ENCODE results near the gene RNF19B. TPM values are rescaled to one million over a fixed set of nuclear protein-coding genes. Genes with fewer than 3 reads are reported as not detected.

The RNF19B gene
- total RNA-seq, 1 donor from 2014 or later = 33.2 TPM

GRCh38 chr1:32967888-32968568 is 3.4 kb upstream of the RNF19B start:
- H3K4me3 ChIP-seq (ENCODE audit: low read depth, low read length) = no peak overlapping the region
- TF ChIP-seq CTCF (conservative IDR thresholded peaks at IDR 0.05; ENCODE audit: low read depth, low read length) = no peak
- no peak for DNase-seq (ENCODE audit: low read depth)

- no peak for DNase-seq (ENCODE audit: low read depth)
- no peak for TF ChIP-seq CTCF (conservative IDR thresholded peaks at IDR 0.05; ENCODE audit: low read depth, low read length)
- no peak overlapping the region for H3K4me3 ChIP-seq (ENCODE audit: low read depth, low read length)
Observed at GRCh38 chr1:32966900-32967299, 2.3 kb upstream of the RNF19B start.

GRCh38 chr1:32965251-32965747 is 690 bp upstream of the RNF19B start:
- TF ChIP-seq CTCF (conservative IDR thresholded peaks at IDR 0.05; ENCODE audit: low read depth, low read length) = no peak
- no peak for DNase-seq (ENCODE audit: low read depth)
- peak overlapping the region; percentile 84 for H3K4me3 ChIP-seq (ENCODE audit: low read depth, low read length)

GRCh38 chr1:32963746-32964460 is 706 bp downstream of the RNF19B start:
- DNase-seq (ENCODE audit: low read depth) = no peak
- peak overlapping the region; percentile 84 for H3K4me3 ChIP-seq (ENCODE audit: low read depth, low read length)
- TF ChIP-seq CTCF (conservative IDR thresholded peaks at IDR 0.05; ENCODE audit: low read depth, low read length) = no peak

- no peak for TF ChIP-seq CTCF (conservative IDR thresholded peaks at IDR 0.05; ENCODE audit: low read depth, low read length)
- DNase-seq (ENCODE audit: low read depth) = no peak
- H3K4me3 ChIP-seq (ENCODE audit: low read depth, low read length) = peak overlapping the region; percentile 84
Observed at GRCh38 chr1:32962248-32962896, 2.2 kb downstream of the RNF19B start.

- no peak for TF ChIP-seq CTCF (conservative IDR thresholded peaks at IDR 0.05; ENCODE audit: low read depth, low read length)
- peak overlapping the region; percentile 18 for H3K4me3 ChIP-seq (ENCODE audit: low read depth, low read length)
- no peak for DNase-seq (ENCODE audit: low read depth)
Observed at GRCh38 chr1:32960819-32961355, 3.7 kb downstream of the RNF19B start.
